Measurements from ENCODE around the gene CDK1.

DNA sequence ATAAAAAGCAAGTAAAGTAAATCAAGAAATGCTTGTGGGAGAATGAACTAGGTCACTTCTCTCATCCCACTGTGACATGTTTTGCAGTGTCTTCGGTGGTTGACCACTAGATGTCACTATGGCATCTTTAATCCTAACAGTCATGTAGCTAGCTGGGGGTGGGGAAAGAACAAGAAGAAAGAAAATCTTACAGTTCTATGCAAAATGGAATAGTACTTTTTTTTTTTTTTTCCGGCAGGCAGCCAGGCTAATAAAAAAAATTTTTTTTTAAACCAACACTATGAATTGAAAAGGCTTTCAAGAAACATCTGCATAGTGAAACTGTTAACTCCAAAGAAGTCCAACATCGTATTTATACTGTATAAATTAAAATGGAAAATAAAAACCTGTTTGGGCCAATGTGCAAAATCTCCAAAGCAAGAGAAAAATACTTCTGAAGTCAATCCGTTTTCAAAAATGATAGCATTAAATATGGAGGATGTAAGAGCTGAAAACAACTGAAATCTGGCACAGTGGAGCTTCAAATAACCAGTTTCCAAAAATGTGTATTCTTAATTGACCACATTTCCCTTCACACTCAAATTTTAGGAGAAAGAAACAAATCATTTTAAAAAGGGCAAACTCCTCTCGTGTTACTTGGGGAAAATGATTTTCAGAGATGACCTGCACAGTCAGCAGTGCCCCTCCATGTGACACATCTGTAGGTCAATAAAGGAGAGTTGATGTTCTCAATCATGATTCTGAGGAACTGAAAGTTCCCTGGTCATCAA, 38.5 kb downstream of the CDK1 start:
- TF ChIP-seq EZH2 (IDR thresholded peaks at IDR 0.05; ENCODE audit: borderline replicate concordance) (no peak), CTCF (IDR thresholded peaks at IDR 0.05; ENCODE audit: poor library complexity) (peak; percentile 85), EZH2phosphoT487 (IDR thresholded peaks at IDR 0.05; ENCODE audit: low read depth, severe bottlenecking, unreplicated experiment) (no peak)
